LNCAP (cell line): ENCODE data around the gene FBXW2.

Source experiments
- TF ChIP-seq, protein P1 (sequence below): fragments of 450-650 bp; IDR thresholded peaks from 2 replicates; pipeline ENCODE4 v1.5.1; 2017; ENCODE audit warnings: mild to moderate bottlenecking

FBXW2 gene

DNA sequence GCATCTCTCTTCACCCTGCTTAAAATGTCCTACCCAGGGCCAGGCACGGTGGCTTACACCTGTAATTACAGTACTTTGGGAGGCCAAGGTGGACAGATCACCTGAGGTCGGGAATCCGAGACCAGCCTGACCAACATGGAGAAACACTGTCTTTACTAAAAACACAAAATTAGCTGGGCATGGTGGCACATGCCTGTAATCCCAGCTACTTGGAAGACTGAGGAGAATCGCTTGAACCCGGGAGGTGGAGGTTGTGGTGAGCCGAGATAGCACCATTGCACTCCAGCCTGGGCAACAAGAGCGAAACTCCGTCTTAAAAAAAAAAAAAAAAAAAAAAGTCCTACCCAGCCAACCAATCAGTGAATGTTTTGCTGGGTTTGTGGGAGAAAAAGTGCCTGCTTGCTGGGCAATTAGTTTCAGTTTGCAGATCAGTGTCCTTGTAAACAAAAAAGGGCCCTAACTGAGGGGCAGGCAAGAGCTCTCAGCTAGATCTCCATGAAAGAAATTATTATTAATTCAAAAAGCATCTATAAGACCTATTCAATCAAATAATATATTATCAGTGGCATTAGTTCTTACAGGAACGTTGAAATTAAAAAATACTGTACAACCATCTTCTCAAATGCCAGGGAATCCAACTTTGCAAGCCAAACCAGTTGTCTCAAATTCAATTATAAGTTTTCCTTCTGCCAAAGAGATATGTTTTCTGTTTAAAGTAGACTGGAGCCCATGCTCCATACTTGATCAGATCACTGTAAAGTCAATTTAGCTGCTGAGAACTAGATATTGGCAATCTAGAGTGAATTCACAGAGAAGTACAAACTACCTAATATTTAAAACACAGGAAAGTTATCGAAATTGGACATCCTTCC is 82.9 kb downstream of the FBXW2 start:
- TF ChIP-seq, protein P1, sequence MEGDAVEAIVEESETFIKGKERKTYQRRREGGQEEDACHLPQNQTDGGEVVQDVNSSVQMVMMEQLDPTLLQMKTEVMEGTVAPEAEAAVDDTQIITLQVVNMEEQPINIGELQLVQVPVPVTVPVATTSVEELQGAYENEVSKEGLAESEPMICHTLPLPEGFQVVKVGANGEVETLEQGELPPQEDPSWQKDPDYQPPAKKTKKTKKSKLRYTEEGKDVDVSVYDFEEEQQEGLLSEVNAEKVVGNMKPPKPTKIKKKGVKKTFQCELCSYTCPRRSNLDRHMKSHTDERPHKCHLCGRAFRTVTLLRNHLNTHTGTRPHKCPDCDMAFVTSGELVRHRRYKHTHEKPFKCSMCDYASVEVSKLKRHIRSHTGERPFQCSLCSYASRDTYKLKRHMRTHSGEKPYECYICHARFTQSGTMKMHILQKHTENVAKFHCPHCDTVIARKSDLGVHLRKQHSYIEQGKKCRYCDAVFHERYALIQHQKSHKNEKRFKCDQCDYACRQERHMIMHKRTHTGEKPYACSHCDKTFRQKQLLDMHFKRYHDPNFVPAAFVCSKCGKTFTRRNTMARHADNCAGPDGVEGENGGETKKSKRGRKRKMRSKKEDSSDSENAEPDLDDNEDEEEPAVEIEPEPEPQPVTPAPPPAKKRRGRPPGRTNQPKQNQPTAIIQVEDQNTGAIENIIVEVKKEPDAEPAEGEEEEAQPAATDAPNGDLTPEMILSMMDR = no peak

- TF ChIP-seq, protein P1 = no peak
These were observed 84.5 kb downstream of the FBXW2 start for GRCh38 chr9:120708526-120709224.

DNA sequence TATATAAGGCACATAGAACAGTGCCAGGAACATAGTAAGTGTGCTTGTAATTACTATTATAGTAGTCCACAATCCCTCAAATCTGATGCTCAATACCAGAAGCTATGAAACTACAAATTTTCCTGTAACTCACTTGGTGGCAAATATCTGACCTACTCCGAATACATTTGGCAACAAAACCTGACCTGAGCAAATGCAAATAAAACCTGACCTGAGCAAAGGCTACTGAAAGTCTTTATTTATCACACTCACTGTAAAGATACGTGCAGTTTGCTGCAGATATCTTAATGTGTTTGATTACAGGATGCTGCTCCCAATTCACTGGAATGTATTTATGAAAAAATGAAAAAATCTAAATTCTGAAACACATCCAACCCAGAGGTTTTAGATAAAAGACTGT is 86.0 kb downstream of the FBXW2 start:
- TF ChIP-seq, protein P1 = no peak
